GM10248 (cell line): ENCODE measurements around the gene CEP131.

Experiments
- CTCF ChIA-PET: fragments of 300-600 bp; sonication (Branson Sonifier 250); formaldehyde crosslinking; extraction: SDS; loops from one replicate; lab custom pipeline; 2021; ENCODE audit warnings: antibody characterized with exemption; lab: Yijun Ruan, JAX
- POLR2A ChIA-PET: fragments of 350-650 bp; sonication (Branson Sonifier 250); formaldehyde crosslinking; extraction: SDS; loops from one replicate; lab custom pipeline; 2020; ENCODE audit warnings: antibody characterized with exemption; lab: Yijun Ruan, JAX
- DNase-seq: peaks from one replicate; pipeline ENCODE4 v3.0.0; 2012; ENCODE audit errors: extremely low spot score
- TF ChIP-seq, protein P1 (sequence below): IDR thresholded peaks from 2 replicates; pipeline ENCODE4 v1.5.1; 2012; ENCODE audit warnings: mild to moderate bottlenecking, low read depth; ENCODE audit errors: extremely low read depth, missing control alignments, control extremely low read depth

Gene CEP131

DNA sequence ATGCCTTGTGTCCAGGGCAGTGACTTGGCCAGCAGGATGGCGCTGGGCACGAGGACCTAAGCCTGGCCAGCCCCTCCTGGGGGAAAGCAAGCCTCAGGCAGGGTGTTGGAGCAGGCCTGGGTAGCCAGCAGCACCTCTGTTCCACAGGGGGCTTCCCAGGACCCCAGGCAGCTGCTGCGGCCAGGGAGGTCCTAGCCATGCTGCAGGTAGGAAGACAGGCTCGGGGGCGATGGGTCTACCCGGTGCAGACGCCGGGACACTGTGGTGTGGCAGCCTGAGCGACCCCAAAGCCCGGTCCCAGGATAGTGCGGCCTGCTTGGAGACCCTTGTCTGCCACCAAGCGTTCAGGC lies 34.3 kb downstream of the CEP131 start:
- DNase-seq, result no peak
- POLR2A ChIA-PET, result no interaction called here
- CTCF ChIA-PET, result interaction anchor here (1.5 kb wide), 1 partner anchor 9 kb away, joined by 6 read pairs; no protein-coding TSS in a partner anchor
- TF ChIP-seq, protein P1, sequence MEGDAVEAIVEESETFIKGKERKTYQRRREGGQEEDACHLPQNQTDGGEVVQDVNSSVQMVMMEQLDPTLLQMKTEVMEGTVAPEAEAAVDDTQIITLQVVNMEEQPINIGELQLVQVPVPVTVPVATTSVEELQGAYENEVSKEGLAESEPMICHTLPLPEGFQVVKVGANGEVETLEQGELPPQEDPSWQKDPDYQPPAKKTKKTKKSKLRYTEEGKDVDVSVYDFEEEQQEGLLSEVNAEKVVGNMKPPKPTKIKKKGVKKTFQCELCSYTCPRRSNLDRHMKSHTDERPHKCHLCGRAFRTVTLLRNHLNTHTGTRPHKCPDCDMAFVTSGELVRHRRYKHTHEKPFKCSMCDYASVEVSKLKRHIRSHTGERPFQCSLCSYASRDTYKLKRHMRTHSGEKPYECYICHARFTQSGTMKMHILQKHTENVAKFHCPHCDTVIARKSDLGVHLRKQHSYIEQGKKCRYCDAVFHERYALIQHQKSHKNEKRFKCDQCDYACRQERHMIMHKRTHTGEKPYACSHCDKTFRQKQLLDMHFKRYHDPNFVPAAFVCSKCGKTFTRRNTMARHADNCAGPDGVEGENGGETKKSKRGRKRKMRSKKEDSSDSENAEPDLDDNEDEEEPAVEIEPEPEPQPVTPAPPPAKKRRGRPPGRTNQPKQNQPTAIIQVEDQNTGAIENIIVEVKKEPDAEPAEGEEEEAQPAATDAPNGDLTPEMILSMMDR, result no peak

GRCh38 chr17:81187586-81188490 lies 34.9 kb downstream of the CEP131 start:
- TF ChIP-seq, protein P1, result no peak
- DNase-seq, result no peak
- ChIA-PET CTCF (interaction anchor here (1.1 to 1.4 kb wide), 2 partner anchors 34 to 45 kb away, joined by 3 read pairs; no protein-coding TSS in a partner anchor), POLR2A (no interaction called here)

GRCh38 chr17:81187120-81187519 lies 35.6 kb downstream of the CEP131 start:
- no peak for DNase-seq
- ChIA-PET CTCF (interaction anchor here (1.1 to 1.4 kb wide), 2 partner anchors 33 to 44 kb away, joined by 3 read pairs; no protein-coding TSS in a partner anchor), POLR2A (no interaction called here)
- TF ChIP-seq, protein P1, result no peak

- CTCF ChIA-PET, result no interaction called here
- POLR2A ChIA-PET, result no interaction called here
- TF ChIP-seq, protein P1, result no peak
- DNase-seq, result no peak
Observed at GRCh38 chr17:81186203-81186602, 36.6 kb downstream of the CEP131 start.

DNA sequence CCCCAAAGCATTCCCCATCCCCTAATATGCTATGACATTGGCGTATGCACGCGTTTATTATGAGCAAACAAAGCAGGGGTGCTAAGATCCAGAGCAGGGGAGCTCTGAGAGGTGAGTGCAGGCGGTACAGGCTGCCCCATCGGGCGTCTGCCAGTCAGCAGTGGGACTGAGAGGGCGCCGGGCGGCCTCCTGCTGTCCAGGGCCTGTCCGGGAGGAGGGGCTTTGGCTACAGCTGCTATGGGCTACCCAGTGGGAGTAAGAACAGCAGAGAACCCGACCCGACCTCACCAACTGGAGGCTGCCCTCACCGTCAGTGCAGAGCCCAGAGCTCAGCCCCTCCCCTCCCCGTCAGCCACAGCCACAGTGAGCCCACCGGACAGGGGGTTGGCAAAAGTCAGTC lies 38.2 kb downstream of the CEP131 start:
- POLR2A ChIA-PET, result no interaction called here
- DNase-seq, result no peak
- TF ChIP-seq, protein P1, result no peak
- CTCF ChIA-PET, result no interaction called here

DNA sequence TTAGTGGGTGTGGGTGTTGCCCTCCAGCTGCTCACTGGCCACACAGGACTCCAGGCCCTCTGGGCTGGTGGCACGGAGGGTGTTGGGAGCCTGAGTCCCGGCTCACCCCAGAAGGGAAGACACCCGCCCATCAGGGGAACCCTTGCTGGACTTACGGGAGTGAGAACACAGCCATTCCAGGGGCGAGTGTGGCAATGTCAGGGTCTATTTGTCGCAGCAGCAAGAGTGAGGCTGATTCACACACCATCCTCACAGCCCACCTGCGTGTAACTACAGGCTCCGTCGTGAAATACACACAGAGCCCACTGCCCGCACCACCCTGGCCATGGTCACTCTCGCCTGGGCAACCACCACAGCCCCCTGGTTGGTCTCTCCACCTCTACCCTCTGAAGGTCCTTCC lies 39.0 kb downstream of the CEP131 start:
- ChIA-PET POLR2A (no interaction called here), CTCF (no interaction called here)
- no peak for DNase-seq
- TF ChIP-seq, protein P1, result no peak
